Lower lobe of right lung (tissue), 2 donors: ENCODE results near the gene HTR3D. TPM values are rescaled to one million over a fixed set of nuclear protein-coding genes. Genes with fewer than 3 reads are reported as not detected.
"Not testable (repeated sequence)": the region's sequence is repeated elsewhere in the genome, so short reads cannot be mapped to it uniquely, and the experiment has no call there.

Experiments
- ATAC-seq, 2 donors: fragments of 200-7000 bp; cut with Tn5 transposase; one replicate each; pipeline ENCODE4 v1.9.1; 2020 to 2022; ENCODE audit warnings: mild to moderate bottlenecking in 2 of 2, moderate library complexity in 2 of 2
- DNase-seq: peaks from one replicate; pipeline ENCODE4 v3.0.0-alpha.2; 2020
- H3K27ac ChIP-seq: fragments of 200-600 bp; one replicate; pipeline ENCODE4 v1.8.0; 2022
- H3K27me3 ChIP-seq: fragments of 200-600 bp; one replicate; pipeline ENCODE4 v1.8.0; 2022; ENCODE audit warnings: low read depth
- H3K36me3 ChIP-seq: fragments of 200-600 bp; one replicate; pipeline ENCODE4 v1.8.0; 2022; ENCODE audit warnings: mild to moderate bottlenecking
- H3K4me1 ChIP-seq: fragments of 200-600 bp; one replicate; pipeline ENCODE4 v1.8.0; 2022
- H3K4me3 ChIP-seq: fragments of 200-600 bp; one replicate; pipeline ENCODE4 v1.8.0; 2022; ENCODE audit warnings: mild to moderate bottlenecking
- H3K9me3 ChIP-seq: fragments of 200-600 bp; one replicate; pipeline ENCODE4 v1.8.0; 2022
- CTCF ChIP-seq: fragments of 200-600 bp; IDR thresholded peaks from one replicate; pipeline ENCODE4 v1.8.0; 2022; ENCODE audit warnings: antibody characterized with exemption, mild to moderate bottlenecking
- intact Hi-C: fragments of 100-400 bp; cut with DNase I; formaldehyde crosslinking; loops from one replicate; pipeline ENCODE4 v1.11.0; 2022
- total RNA-seq: library from RNA; stranded (reverse); fragmentation: NEBNext Ultra II Directional; extraction: Animal tissue kit (Norgen Biotek cat#: 25700); gene quantifications from one replicate; pipeline ENCODE4 v1.2.1, GENCODE V29; 2021
- donor health status: DM: no; HTN: yes; CAD: no; lungs with severe emphysema.

Gene HTR3D
- total RNA-seq, 1 donor from 2014 or later, result not detected

- intact Hi-C loops, result no loop called here
- no peaks in the 10 kb centered on the region for H3K36me3 ChIP-seq
- no peak for TF ChIP-seq CTCF
- H3K27me3 ChIP-seq, result no peaks in the 10 kb centered on the region
- H3K9me3 ChIP-seq, result no peaks in the 10 kb centered on the region
- H3K4me3 ChIP-seq, result no peak overlapping the region
- DNase-seq (no peak), ATAC-seq (no peak)
- no peak overlapping the region for H3K27ac ChIP-seq
- no peaks in the 10 kb centered on the region for H3K4me1 ChIP-seq
Measured at GRCh38 chr3:184029443-184029842, 2.1 kb upstream of the HTR3D start.

DNA sequence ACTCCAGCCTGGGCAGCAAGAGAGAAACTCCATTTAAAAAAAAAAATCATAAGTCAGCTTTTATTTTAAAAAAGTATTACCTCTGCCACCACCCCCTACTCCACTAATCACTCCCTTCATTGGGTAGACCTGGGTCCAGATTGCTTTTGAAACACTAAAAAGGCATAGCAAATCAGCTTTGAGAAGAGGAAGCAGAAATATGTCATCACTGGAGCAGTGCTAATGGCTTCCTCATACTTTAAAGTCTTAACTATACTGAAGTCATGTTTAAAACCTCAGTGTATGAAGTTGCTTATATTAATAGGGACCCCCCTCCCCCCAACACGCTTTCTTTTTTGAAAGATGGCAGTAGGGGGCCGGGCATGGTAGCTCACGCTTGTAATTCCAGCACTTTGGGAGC lies 1.0 kb upstream of the HTR3D start:
- H3K27ac ChIP-seq, result no peak overlapping the region
- intact Hi-C loops, result no loop called here
- no peak for DNase-seq
- no peaks in the 10 kb centered on the region for H3K27me3 ChIP-seq
- no peaks in the 10 kb centered on the region for H3K36me3 ChIP-seq
- ATAC-seq, result no peak
- TF ChIP-seq CTCF, result no peak
- no peaks in the 10 kb centered on the region for H3K9me3 ChIP-seq
- H3K4me3 ChIP-seq, result no peak overlapping the region
- no peaks in the 10 kb centered on the region for H3K4me1 ChIP-seq

- Histone ChIP-seq H3K27me3 (no peaks in the 10 kb centered on the region), H3K27ac (no peak overlapping the region), H3K36me3 (no peaks in the 10 kb centered on the region), H3K4me3 (no peak overlapping the region), H3K9me3 (no peaks in the 10 kb centered on the region), H3K4me1 (peaks cover 5% of the 10 kb centered on the region)
- no peak for TF ChIP-seq CTCF
- intact Hi-C loops, result no loop called here
- DNase-seq, result no peak
- ATAC-seq, result no peak
Measured at GRCh38 chr3:184037816-184038215, 6.3 kb downstream of the HTR3D start.

DNA sequence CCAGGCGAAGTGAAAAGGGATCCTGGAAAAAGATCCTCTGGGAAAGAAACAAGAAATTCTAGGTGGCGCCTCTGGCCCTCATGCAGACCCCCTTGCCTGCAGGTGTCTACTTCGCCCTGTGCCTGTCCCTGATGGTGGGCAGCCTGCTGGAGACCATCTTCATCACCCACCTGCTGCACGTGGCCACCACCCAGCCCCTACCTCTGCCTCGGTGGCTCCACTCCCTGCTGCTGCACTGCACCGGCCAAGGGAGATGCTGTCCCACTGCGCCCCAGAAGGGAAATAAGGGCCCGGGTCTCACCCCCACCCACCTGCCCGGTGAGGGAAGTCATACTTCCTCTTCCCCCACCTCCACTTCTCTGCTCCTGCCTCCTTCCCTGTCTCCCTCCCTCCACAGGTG lies 6.8 kb downstream of the HTR3D start:
- H3K36me3 ChIP-seq, intact Hi-C loops: not testable (repeated sequence)

GRCh38 chr3:184039414-184039813 lies 7.9 kb downstream of the HTR3D start:
- no peak for TF ChIP-seq CTCF
- peak; percentile 74 to 91 for ATAC-seq
- no peak overlapping the region for H3K4me3 ChIP-seq
- intact Hi-C loops, result no loop called here
- H3K9me3 ChIP-seq, result no peaks in the 10 kb centered on the region
- no peaks in the 10 kb centered on the region for H3K27me3 ChIP-seq
- DNase-seq, result no peak
- H3K27ac ChIP-seq, result no peak overlapping the region
- H3K36me3 ChIP-seq, result no peaks in the 10 kb centered on the region
- H3K4me1 ChIP-seq, result peaks cover 5% of the 10 kb centered on the region

More for the DNA sequence above, 6.8 kb downstream of the HTR3D start:
- H3K9me3 ChIP-seq, H3K27me3 ChIP-seq, DNase-seq, H3K4me3 ChIP-seq, H3K27ac ChIP-seq, H3K4me1 ChIP-seq: not testable (repeated sequence)
- peak in 1 of 2 donors; percentile 34 for ATAC-seq

DNA sequence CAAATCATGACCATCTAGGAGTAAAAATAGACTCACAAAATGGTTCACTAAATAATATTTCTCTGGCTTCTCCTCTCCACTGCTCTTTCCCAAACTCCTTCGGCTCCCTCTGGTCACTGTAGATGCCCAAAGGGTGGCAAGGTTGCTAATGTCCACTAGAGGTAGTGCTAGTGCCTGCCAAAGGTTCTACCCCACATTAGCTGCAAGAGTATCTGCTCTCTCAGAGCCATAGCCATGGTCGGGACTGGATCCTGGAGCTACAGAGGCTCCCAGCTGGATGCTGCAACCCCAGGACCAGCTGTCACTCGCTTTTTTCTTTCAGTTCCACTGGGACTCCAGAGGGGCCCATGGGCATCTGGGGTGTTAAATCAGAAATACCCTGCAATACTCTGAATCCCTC lies 8.5 kb downstream of the HTR3D start:
- ATAC-seq, result peak; percentile 33 to 58
- Histone ChIP-seq H3K36me3 (no peaks in the 10 kb centered on the region), H3K4me3 (no peak overlapping the region), H3K27me3 (no peaks in the 10 kb centered on the region), H3K27ac (no peak overlapping the region), H3K4me1 (peaks cover 5% of the 10 kb centered on the region), H3K9me3 (no peaks in the 10 kb centered on the region)
- no peak for DNase-seq
- intact Hi-C loops, result no loop called here
- TF ChIP-seq CTCF, result peak; percentile 25
